A549 (cell line): Measurements from ENCODE around the gene NRXN3. TPM values are rescaled to one million over a fixed set of nuclear protein-coding genes. Genes with fewer than 3 reads are reported as not detected.

Experiments
- ATAC-seq, 2 experiments: fragments of 200-7000 bp in 1 of 2; fragments of >200 bp in 1 of 2; cut with Nextera tagmentation in 1 of 2; cut with Tn5 transposase in 1 of 2; 3 replicates each; pipeline versions ENCODE4 v1.8.0 to v1.9.1; 2018 to 2020; ENCODE audit warnings: mild to moderate bottlenecking in 1 of 2, moderate library complexity in 1 of 2
- CTCF ChIA-PET: fragments of 300-600 bp; sonication (Branson Sonifier 250); formaldehyde crosslinking; extraction: SDS; loops from one replicate; lab custom pipeline; 2021; ENCODE audit warnings: antibody characterized with exemption, inconsistent platforms; lab: Yijun Ruan, JAX
- POLR2A ChIA-PET: fragments of 350-600 bp; formaldehyde crosslinking; extraction: SDS; loops from one replicate; lab custom pipeline; 2021; ENCODE audit warnings: antibody characterized with exemption, inconsistent platforms; lab: Yijun Ruan, JAX
- DNase-seq, 2 experiments: peaks; one replicate each; pipeline versions ENCODE4 v3.0.0 to v3.0.0-alpha.2; 2011 to 2016; ENCODE audit warnings: low read depth in 1 of 2, low spot score in 1 of 2
- FAIRE-seq: peaks from 2 replicates; lab custom pipeline; 2011; peaks lifted over from hg19 to GRCh38; lab: Jason Lieb, UNC
- H3K27ac ChIP-seq, 2 experiments: fragments of >200 bp; sonication (Bioruptor Twin); formaldehyde crosslinking; 3 replicates each; pipeline ENCODE4 v1.5.1; 2016 to 2017
- H3K4me1 ChIP-seq: fragments of >200 bp; sonication (Bioruptor Twin); formaldehyde crosslinking; 3 replicates; pipeline ENCODE4 v1.6.1; 2016
- H3K4me2 ChIP-seq: fragments of >200 bp; sonication (Bioruptor Twin); formaldehyde crosslinking; 3 replicates; pipeline ENCODE4 v1.6.1; 2016
- H3K4me3 ChIP-seq: fragments of >200 bp; sonication (Bioruptor Twin); formaldehyde crosslinking; 3 replicates; pipeline ENCODE4 v1.5.1; 2016
- H3K9me3 ChIP-seq: fragments of >200 bp; sonication (Bioruptor Twin); formaldehyde crosslinking; 3 replicates; pipeline ENCODE4 v1.6.1; 2016
- CEBPB ChIP-seq, 2 experiments: fragments of >200 bp in 1 of 2; sonication (Bioruptor Twin) in 1 of 2; formaldehyde crosslinking in 1 of 2; IDR thresholded peaks; 2 replicates each; pipeline ENCODE4 v1.6.1; 2012 to 2016
- E2F6 ChIP-seq: IDR thresholded peaks from 2 replicates; pipeline ENCODE4 v1.6.1; 2012; ENCODE audit warnings: low read depth, borderline replicate concordance
- EHMT2 ChIP-seq: fragments of 200-600 bp; sonication (generic); IDR thresholded peaks from 2 replicates; pipeline ENCODE4 v1.6.1; 2016; ENCODE audit warnings: antibody characterized with exemption, low read depth, mild to moderate bottlenecking, moderate library complexity
- EP300 ChIP-seq, 2 experiments: fragments of >200 bp; sonication (Bioruptor Twin); formaldehyde crosslinking; IDR thresholded peaks; 2 replicates in 1 of 2; 3 replicates in 1 of 2; pipeline ENCODE4 v1.6.1; 2016 to 2017
- FOSL2 ChIP-seq, 2 experiments: fragments of 450-650 bp in 1 of 2; fragments of >200 bp in 1 of 2; sonication (Bioruptor Twin) in 1 of 2; formaldehyde crosslinking; IDR thresholded peaks; 2 replicates each; pipeline versions ENCODE4 v1.5.0 to v1.6.1; 2016 to 2020; ENCODE audit warnings: mild to moderate bottlenecking in 1 of 2, moderate library complexity in 1 of 2
- GATA3 ChIP-seq: IDR thresholded peaks from 2 replicates; pipeline ENCODE4 v1.6.1; 2012; ENCODE audit warnings: borderline replicate concordance
- HDAC2 ChIP-seq: fragments of 200-600 bp; sonication (generic); IDR thresholded peaks from 2 replicates; pipeline ENCODE4 v1.6.1; 2016
- HOXA7 ChIP-seq: fragments of 250-450 bp; sonication (Bioruptor Pico); IDR thresholded peaks from 2 replicates; pipeline ENCODE4 v1.5.0; 2020; ENCODE audit warnings: mild to moderate bottlenecking, moderate library complexity
- KDM1A ChIP-seq: fragments of 200-600 bp; sonication (generic); IDR thresholded peaks from 2 replicates; pipeline ENCODE4 v1.6.1; 2016; ENCODE audit warnings: low read depth, mild to moderate bottlenecking
- MAFK ChIP-seq: fragments of 450-650 bp; IDR thresholded peaks from 2 replicates; pipeline ENCODE4 v1.6.1; 2014; ENCODE audit not compliant: partially characterized antibody
- MYC ChIP-seq: IDR thresholded peaks from 2 replicates; pipeline ENCODE4 v1.6.1; 2012; ENCODE audit warnings: mild to moderate bottlenecking, inconsistent platforms, low read length, improper control_type of control experiment, borderline replicate concordance
- PBX3 ChIP-seq: IDR thresholded peaks from 2 replicates; pipeline ENCODE4 v1.6.1; 2012
- PHF8 ChIP-seq: fragments of 200-600 bp; sonication (generic); IDR thresholded peaks from 2 replicates; pipeline ENCODE4 v1.6.1; 2016; ENCODE audit warnings: low read depth, mild to moderate bottlenecking, antibody characterized with exemption, moderate library complexity, borderline replicate concordance
- POLR2A ChIP-seq: IDR thresholded peaks from 2 replicates; pipeline ENCODE4 v1.6.1; 2012; ENCODE audit warnings: mild to moderate bottlenecking, low read length
- RAD21 ChIP-seq, 2 experiments: fragments of >200 bp in 1 of 2; sonication (Bioruptor Twin) in 1 of 2; formaldehyde crosslinking in 1 of 2; IDR thresholded peaks in 1 of 2; conservative IDR thresholded peaks in 1 of 2; 2 replicates in 1 of 2; 3 replicates in 1 of 2; pipeline ENCODE4 v1.6.1; 2012 to 2018; ENCODE audit warnings: inconsistent platforms in 1 of 2
- RCOR1 ChIP-seq: fragments of 150-350 bp; IDR thresholded peaks from 2 replicates; pipeline ENCODE4 v1.6.1; 2014; ENCODE audit warnings: antibody characterized with exemption, low read length, low read depth
- RFX5 ChIP-seq: fragments of 450-650 bp; IDR thresholded peaks from 2 replicates; pipeline ENCODE4 v1.7.1; 2014; ENCODE audit warnings: antibody characterized with exemption, mild to moderate bottlenecking, moderate library complexity
- ZFP36 ChIP-seq: fragments of 450-650 bp; IDR thresholded peaks from 2 replicates; pipeline ENCODE4 v1.6.1; 2014; ENCODE audit warnings: borderline replicate concordance; ENCODE audit not compliant: partially characterized antibody
- ZNF302 ChIP-seq: fragments of 250-450 bp; sonication (Bioruptor Pico); IDR thresholded peaks from 2 replicates; pipeline ENCODE4 v1.9.0; 2021; ENCODE audit warnings: inconsistent platforms, mild to moderate bottlenecking, moderate library complexity
- WGBS: methylation state at CpG from one replicate; pipeline ENCODE4 v1.1.6; 2017; ENCODE audit errors: missing lambda C conversion rate; 5-methylcytosine and 5-hydroxymethylcytosine counted together
- polyA plus RNA-seq, 4 experiments: library from polyadenylated mRNA; depleted of rRNA in 3 of 4; stranded (reverse); fragments of >200 nt; fragmentation: RNase III in 1 of 4; extraction: RNeasy Plus Mini Kit Qiagen cat#74134 plus additional on column Dnase treatment in 1 of 4; gene quantifications; 2 replicates in 3 of 4; 3 replicates in 1 of 4; pipeline ENCODE4 v1.2.3, GENCODE V29; 2011 to 2017

NRXN3 gene
- polyA plus RNA-seq, 2 of the 4 experiments (the other 2 are of a cell fraction): 0.62 to 2.3 TPM

- H3K4me3 ChIP-seq: no peak overlapping the region
- no peaks in the 10 kb centered on the region for H3K4me1 ChIP-seq
- FAIRE-seq (no peak), DNase-seq (no peak), ATAC-seq (no peak)
- no peak overlapping the region for H3K4me2 ChIP-seq
- ChIA-PET CTCF (interaction anchor here (0.7 to 1.3 kb wide), 2 partner anchors 8 to 378 kb away, joined by 3 read pairs; no protein-coding TSS in a partner anchor), POLR2A (no interaction called here)
- H3K27ac ChIP-seq: no peak overlapping the region
- H3K9me3 ChIP-seq: no peaks in the 10 kb centered on the region
- WGBS: 5% methylated on average over 5 of the region's 5 CpGs
- TF ChIP-seq KDM1A: no peak
- no peak for TF ChIP-seq EHMT2
- no peak for TF ChIP-seq GATA3
These were observed 50.1 kb downstream of the NRXN3 start for GRCh38 chr14:78220273-78220672.

- H3K4me1 ChIP-seq: no peaks in the 10 kb centered on the region
- POLR2A ChIA-PET: no interaction called here
These were observed 52.6 kb downstream of the NRXN3 start for GRCh38 chr14:78222746-78223145.

GRCh38 chr14:78227248-78228077, 57.3 kb downstream of the NRXN3 start:
- FAIRE-seq (no peak), ATAC-seq (peak; percentile 62 to 63; a peak in 4 of 6 replicates), DNase-seq (peak in 1 of 2 experiments; percentile 23)
- TF ChIP-seq RFX5: no peak
- no peak for TF ChIP-seq CEBPB (IDR thresholded peaks at IDR 0.05)
- TF ChIP-seq E2F6: no peak
- no peak for TF ChIP-seq EHMT2
- TF ChIP-seq MYC: no peak
- no peaks in the 10 kb centered on the region for H3K4me1 ChIP-seq
- POLR2A ChIA-PET: no interaction called here
- WGBS: 33% methylated on average over 14 of the region's 14 CpGs
- H3K9me3 ChIP-seq: no peaks in the 10 kb centered on the region
- CTCF ChIA-PET: interaction anchor here (0.6 to 1.5 kb wide), 3 partner anchors 9 to 353 kb away, joined by 3 to 4 read pairs (median 3); no protein-coding TSS in a partner anchor
- H3K27ac ChIP-seq: no peak overlapping the region
- no peak overlapping the region for H3K4me3 ChIP-seq
- H3K4me2 ChIP-seq: no peak overlapping the region

More at GRCh38 chr14:78222746-78223145, 52.6 kb downstream of the NRXN3 start:
- Histone ChIP-seq H3K4me3 (no peak overlapping the region), H3K4me2 (no peak overlapping the region), H3K27ac (no peak overlapping the region), H3K9me3 (no peaks in the 10 kb centered on the region)
- no peak for FAIRE-seq
- ATAC-seq: no peak
- CTCF ChIA-PET: interaction anchor here (1.1 kb wide), 1 partner anchor 344 kb away, joined by 3 read pairs; no protein-coding TSS in a partner anchor
- no peak for DNase-seq
- TF ChIP-seq MAFK (no peak), POLR2A (no peak), RCOR1 (no peak), EP300 (IDR thresholded peaks at IDR 0.05) (no peak), RAD21 (conservative IDR thresholded peaks at IDR 0.05 in 1 of 2, IDR thresholded peaks at IDR 0.05 in 1 of 2) (no peak), ZFP36 (no peak), KDM1A (no peak), HDAC2 (no peak), HOXA7 (CRISPR knock-in tag) (no peak), PBX3 (no peak), ZNF302 (no peak), PHF8 (no peak), FOSL2 (IDR thresholded peaks at IDR 0.05) (no peak), FOSL2 (CRISPR knock-in tag; IDR thresholded peaks at IDR 0.05) (no peak)
- TF ChIP-seq, all 56 proteins: peak for 0
